Neural progenitor cell (in vitro differentiated cells): Measurements from ENCODE around the gene MITF.

Experiments
- EZH2 ChIP-seq: fragments of 200-600 bp; sonication (generic); IDR thresholded peaks from 2 replicates; pipeline ENCODE4 v1.6.1; 2017; ENCODE audit warnings: antibody characterized with exemption, mild to moderate bottlenecking, moderate library complexity
- TF ChIP-seq, protein P1 (sequence below): fragments of 200-600 bp; sonication (generic); IDR thresholded peaks from 2 replicates; pipeline ENCODE4 v1.5.1; 2017; ENCODE audit warnings: antibody characterized with exemption, mild to moderate bottlenecking

GRCh38 chr3:69774029-69774428 is 34.8 kb downstream of the MITF start:
- TF ChIP-seq, protein P1, sequence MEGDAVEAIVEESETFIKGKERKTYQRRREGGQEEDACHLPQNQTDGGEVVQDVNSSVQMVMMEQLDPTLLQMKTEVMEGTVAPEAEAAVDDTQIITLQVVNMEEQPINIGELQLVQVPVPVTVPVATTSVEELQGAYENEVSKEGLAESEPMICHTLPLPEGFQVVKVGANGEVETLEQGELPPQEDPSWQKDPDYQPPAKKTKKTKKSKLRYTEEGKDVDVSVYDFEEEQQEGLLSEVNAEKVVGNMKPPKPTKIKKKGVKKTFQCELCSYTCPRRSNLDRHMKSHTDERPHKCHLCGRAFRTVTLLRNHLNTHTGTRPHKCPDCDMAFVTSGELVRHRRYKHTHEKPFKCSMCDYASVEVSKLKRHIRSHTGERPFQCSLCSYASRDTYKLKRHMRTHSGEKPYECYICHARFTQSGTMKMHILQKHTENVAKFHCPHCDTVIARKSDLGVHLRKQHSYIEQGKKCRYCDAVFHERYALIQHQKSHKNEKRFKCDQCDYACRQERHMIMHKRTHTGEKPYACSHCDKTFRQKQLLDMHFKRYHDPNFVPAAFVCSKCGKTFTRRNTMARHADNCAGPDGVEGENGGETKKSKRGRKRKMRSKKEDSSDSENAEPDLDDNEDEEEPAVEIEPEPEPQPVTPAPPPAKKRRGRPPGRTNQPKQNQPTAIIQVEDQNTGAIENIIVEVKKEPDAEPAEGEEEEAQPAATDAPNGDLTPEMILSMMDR, result no peak
- no peak for TF ChIP-seq EZH2
